H1 (cell line): ENCODE measurements around the gene APOBEC3H. TPM values are rescaled to one million over a fixed set of nuclear protein-coding genes. Genes with fewer than 3 reads are reported as not detected.
"Not testable (repeated sequence)": the region's sequence is repeated elsewhere in the genome, so short reads cannot be mapped to it uniquely, and the experiment has no call there.

Source experiments
- CTCF ChIA-PET: fragments of 300-600 bp; sonication (Branson Sonifier 250); formaldehyde crosslinking; loops from one replicate; lab custom pipeline; 2021; ENCODE audit not compliant: partially characterized antibody; lab: Charles Lee
- POLR2A ChIA-PET: fragments of 300-600 bp; sonication (Branson Sonifier 250); formaldehyde crosslinking; loops from one replicate; lab custom pipeline; 2021; ENCODE audit warnings: inconsistent platforms; ENCODE audit not compliant: partially characterized antibody; lab: Charles Lee
- DNase-seq, 2 experiments: peaks; one replicate each; pipeline versions ENCODE4 v3.0.0 to v3.0.0-alpha.2; 2010 to 2022; ENCODE audit warnings: low spot score in 2 of 2, low read depth in 1 of 2, mixed read lengths in 1 of 2
- FAIRE-seq: peaks from 2 replicates; lab custom pipeline; 2011; peaks lifted over from hg19 to GRCh38; lab: Jason Lieb, UNC
- H2AFZ ChIP-seq: 2 replicates; pipeline ENCODE4 v1.8.1; 2012; ENCODE audit warnings: low read length, inconsistent platforms
- H2AK5ac ChIP-seq: 2 replicates; pipeline ENCODE4 v1.6.1; 2013; ENCODE audit warnings: low read depth, low read length
- H2BK120ac ChIP-seq: replicated peaks from 2 replicates; pipeline ENCODE3; 2013; ENCODE audit warnings: low read depth, low read length, inconsistent platforms
- H2BK12ac ChIP-seq: 2 replicates; pipeline ENCODE4 v1.6.1; 2013; ENCODE audit warnings: low read depth, low read length
- H2BK15ac ChIP-seq: 2 replicates; pipeline ENCODE4 v1.6.1; 2013; ENCODE audit warnings: low read length
- H2BK20ac ChIP-seq: 2 replicates; pipeline ENCODE4 v1.6.1; 2013; ENCODE audit warnings: low read length
- H2BK5ac ChIP-seq: 2 replicates; pipeline ENCODE4 v1.6.1; 2013; ENCODE audit warnings: low read depth, low read length
- H3K14ac ChIP-seq: 2 replicates; pipeline ENCODE4 v1.6.1; 2013; ENCODE audit warnings: inconsistent platforms; ENCODE audit not compliant: insufficient read length
- H3K18ac ChIP-seq: 2 replicates; pipeline ENCODE4 v1.6.1; 2013; ENCODE audit warnings: low read length; ENCODE audit errors: extremely low read depth
- H3K23ac ChIP-seq: 2 replicates; pipeline ENCODE4 v1.6.1; 2013; ENCODE audit warnings: inconsistent platforms; ENCODE audit not compliant: insufficient read length
- H3K23me2 ChIP-seq: 2 replicates; pipeline ENCODE4 v1.6.1; 2013; ENCODE audit warnings: low read depth, low read length
- H3K27ac ChIP-seq: 2 replicates; pipeline ENCODE4 v1.6.1; 2011; ENCODE audit warnings: low read depth, low read length, inconsistent platforms
- H3K27me3 ChIP-seq, 4 experiments: replicated peaks in 1 of 4; 1 replicate in 1 of 4; 2 replicates in 3 of 4; pipeline versions ENCODE4 v1.6.1 to v1.8.1; 2011 to 2013; ENCODE audit warnings: low read length in 3 of 4, mild to moderate bottlenecking in 3 of 4, inconsistent platforms in 2 of 4, mixed read lengths in 2 of 4, moderate library complexity in 1 of 4; ENCODE audit not compliant: control insufficient read depth in 3 of 4, insufficient read depth in 3 of 4; ENCODE audit errors: extremely low read depth in 1 of 4
- H3K36me3 ChIP-seq, 4 experiments: 2 replicates each; pipeline versions ENCODE4 v1.6.1 to v1.8.1; 2011 to 2013; ENCODE audit warnings: mild to moderate bottlenecking in 4 of 4, low read length in 3 of 4, moderate library complexity in 2 of 4, control low read depth in 1 of 4, inconsistent platforms in 1 of 4; ENCODE audit not compliant: insufficient read depth in 4 of 4, control insufficient read depth in 2 of 4
- H3K4ac ChIP-seq: replicated peaks from 2 replicates; pipeline ENCODE3; 2013; ENCODE audit warnings: low read length, low read depth, mixed read lengths, inconsistent platforms; ENCODE audit not compliant: insufficient read length
- H3K4me1 ChIP-seq, 4 experiments: replicated peaks in 1 of 4; 1 replicate in 1 of 4; 2 replicates in 3 of 4; pipeline versions ENCODE4 v1.6.1 to v1.8.1; 2011 to 2013; ENCODE audit warnings: low read length in 3 of 4, inconsistent platforms in 2 of 4, mixed read lengths in 1 of 4; ENCODE audit not compliant: insufficient read depth in 4 of 4, control insufficient read depth in 3 of 4
- H3K4me2 ChIP-seq, 2 experiments: 2 replicates each; pipeline versions ENCODE4 v1.6.1 to v1.8.1; 2011 to 2013; ENCODE audit warnings: low read depth in 2 of 2, low read length in 2 of 2, control low read depth in 1 of 2, inconsistent platforms in 1 of 2, mild to moderate bottlenecking in 1 of 2; ENCODE audit not compliant: insufficient read depth in 1 of 2
- H3K4me3 ChIP-seq, 4 experiments: fragments of 200-600, 300-600 bp in 1 of 4; sonication (generic), shearing (Covaris generic), sonication (Bioruptor Twin) in 1 of 4; 2 replicates each; pipeline versions ENCODE4 v1.5.1 to v1.8.1; 2011 to 2016; ENCODE audit warnings: low read length in 4 of 4, low read depth in 3 of 4, control low read depth in 2 of 4, inconsistent platforms in 2 of 4, mild to moderate bottlenecking in 2 of 4, mixed read lengths in 1 of 4, moderate library complexity in 1 of 4; ENCODE audit not compliant: insufficient read depth in 2 of 4; ENCODE audit errors: extremely low read depth in 1 of 4
- H3K56ac ChIP-seq: replicated peaks from 2 replicates; pipeline ENCODE3; 2013; ENCODE audit warnings: low read depth, mild to moderate bottlenecking, mixed read lengths, low read length, inconsistent platforms; ENCODE audit not compliant: insufficient read length
- H3K79me1 ChIP-seq: 2 replicates; pipeline ENCODE4 v1.6.1; 2013; ENCODE audit warnings: low read depth, low read length, control low read depth
- H3K79me2 ChIP-seq, 2 experiments: 2 replicates each; pipeline versions ENCODE4 v1.6.1 to v1.8.1; 2012 to 2013; ENCODE audit warnings: low read length in 2 of 2, mild to moderate bottlenecking in 2 of 2, inconsistent platforms in 1 of 2; ENCODE audit not compliant: insufficient read depth in 2 of 2, control insufficient read depth in 1 of 2
- H3K9ac ChIP-seq, 4 experiments: replicated peaks in 1 of 4; 1 replicate in 1 of 4; 2 replicates in 3 of 4; pipeline versions ENCODE4 v1.6.1 to v1.8.1; 2011 to 2013; ENCODE audit warnings: low read depth in 3 of 4, low read length in 3 of 4, control low read depth in 2 of 4, mild to moderate bottlenecking in 2 of 4, moderate library complexity in 2 of 4, inconsistent platforms in 1 of 4; ENCODE audit errors: extremely low read depth in 1 of 4
- H3K9me3 ChIP-seq, 2 experiments: 2 replicates each; pipeline versions ENCODE4 v1.6.1 to v1.8.1; 2012 to 2013; ENCODE audit warnings: mild to moderate bottlenecking in 2 of 2, moderate library complexity in 2 of 2, control low read depth in 1 of 2, inconsistent platforms in 1 of 2, low read depth in 1 of 2, low read length in 1 of 2, mixed read lengths in 1 of 2; ENCODE audit not compliant: insufficient read depth in 2 of 2
- H4K20me1 ChIP-seq, 2 experiments: replicated peaks in 1 of 2; 2 replicates each; pipeline versions ENCODE3 to v1.8.1; 2011 to 2013; ENCODE audit warnings: inconsistent platforms in 2 of 2, low read length in 2 of 2, mild to moderate bottlenecking in 1 of 2; ENCODE audit not compliant: insufficient read depth in 2 of 2, control insufficient read depth in 1 of 2
- H4K5ac ChIP-seq: 2 replicates; pipeline ENCODE4 v1.6.1; 2013; ENCODE audit warnings: low read length, low read depth, mixed read lengths, inconsistent platforms; ENCODE audit not compliant: insufficient read length
- H4K8ac ChIP-seq: 2 replicates; pipeline ENCODE4 v1.8.0; 2013; ENCODE audit warnings: mild to moderate bottlenecking, moderate library complexity, low read length, inconsistent platforms; ENCODE audit not compliant: insufficient read depth; ENCODE audit errors: extremely low read depth
- H4K91ac ChIP-seq: replicated peaks from 2 replicates; pipeline ENCODE3; 2013; ENCODE audit warnings: low read length, mixed read lengths, inconsistent platforms; ENCODE audit not compliant: insufficient read length
- SP1 ChIP-seq: IDR thresholded peaks from 2 replicates; pipeline ENCODE4 v1.6.1; 2011; ENCODE audit warnings: low read depth, low read length
- WGBS, 2 experiments: shearing (Covaris generic) in 1 of 2; methylation state at CpG; one replicate each; pipeline versions ENCODE4 v1.1.6 to v1.1.7; 2013 to 2015; ENCODE audit warnings: low lambda C conversion rate in 2 of 2, mixed read lengths in 2 of 2, inconsistent platforms in 1 of 2, low coverage in 1 of 2, missing lambda C conversion rate in 1 of 2; ENCODE audit not compliant: insufficient replicate concordance in 2 of 2, insufficient coverage in 1 of 2, insufficient read length in 1 of 2; ENCODE audit errors: extremely low coverage in 1 of 2, missing lambda C conversion rate in 1 of 2; 5-methylcytosine and 5-hydroxymethylcytosine counted together
- polyA plus RNA-seq, 7 experiments: library from polyadenylated mRNA; depleted of rRNA in 3 of 7; stranded (reverse) in 5 of 7; unstranded in 2 of 7; fragments of >200 nt in 5 of 7; fragments of 200-250 nt in 2 of 7; gene quantifications; 1 replicate in 5 of 7; 2 replicates in 1 of 7; 4 replicates in 1 of 7; pipeline versions ENCODE4 v1.2.1 to v1.2.3, GENCODE V29; 2011 to 2013; ENCODE audit warnings: missing spikeins in 2 of 7, mixed read lengths in 2 of 7
- total RNA-seq: library from RNA; stranded (reverse); fragmentation: NEBNext Ultra II Directional; extraction: Animal tissue kit (Norgen Biotek cat#: 25700); gene quantifications from 2 replicates; pipeline ENCODE4 v1.2.1, GENCODE V29; 2021

APOBEC3H gene
- total and polyA plus RNA-seq, 2 of the 8 experiments (the other 6 are each of a cell fraction or from before 2014, with no cell fraction given): 0.47 to 0.56 TPM

DNA sequence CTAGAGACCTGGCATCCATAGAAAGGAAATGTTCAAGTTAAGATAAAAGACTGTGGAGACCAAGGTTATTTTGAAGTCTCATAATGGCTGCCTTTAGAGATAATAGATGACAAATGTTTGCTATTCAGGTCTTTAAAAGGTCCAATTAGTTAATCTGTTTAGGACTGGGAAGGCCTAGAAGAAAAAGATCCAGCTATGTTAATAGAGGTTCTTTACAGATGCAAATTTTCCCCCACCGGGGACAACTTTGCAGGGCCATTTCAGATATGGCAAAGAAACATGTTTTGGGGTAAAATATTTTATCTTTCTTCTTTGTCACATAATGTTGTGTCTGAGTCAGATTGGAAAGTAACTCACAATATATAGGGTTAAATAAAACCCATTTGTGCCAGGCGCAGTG is 23.1 kb upstream of the APOBEC3H start (continued):
- no peak for TF ChIP-seq SP1

DNA sequence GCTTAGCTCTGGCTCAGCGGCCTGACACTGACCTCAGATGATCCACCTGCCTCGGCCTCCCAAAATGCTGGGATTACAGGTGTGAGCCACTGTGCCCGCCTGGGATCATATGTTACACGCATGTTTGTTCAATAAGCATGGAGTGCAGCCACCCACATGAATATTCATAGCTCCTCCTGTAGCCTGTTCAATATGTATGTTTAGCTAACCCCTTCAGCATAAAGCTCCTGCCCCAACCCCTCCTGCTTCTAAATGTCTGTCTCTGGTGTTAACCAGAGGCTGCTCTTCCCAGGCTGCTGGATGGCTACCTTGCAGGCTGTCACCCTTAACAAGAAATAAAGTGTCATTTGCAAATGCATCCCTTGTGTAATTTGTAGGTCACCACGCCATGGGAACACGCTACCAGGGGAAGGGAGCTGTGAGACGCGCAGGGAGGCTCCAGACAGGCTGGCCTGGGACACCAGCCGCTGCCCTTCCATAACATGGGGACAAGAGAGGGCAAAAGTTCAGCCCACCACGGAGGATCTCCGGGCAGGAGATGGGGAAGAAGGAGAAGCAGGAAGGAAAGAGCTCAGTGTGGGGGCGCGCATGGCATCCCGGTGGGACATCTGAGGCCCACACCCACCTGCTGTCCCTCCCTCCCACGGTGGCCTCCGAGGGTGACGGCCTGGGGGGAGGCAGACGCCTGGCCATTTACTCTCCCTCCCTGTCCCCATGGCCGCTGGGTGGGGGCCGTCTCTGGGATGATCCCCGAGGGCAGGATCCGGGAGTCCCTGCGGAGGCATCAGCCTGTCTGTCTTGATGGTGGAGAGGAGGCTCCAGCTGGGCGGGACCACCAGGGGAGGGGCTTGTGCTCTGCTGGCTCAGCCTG is 20.7 kb upstream of the APOBEC3H start:
- H3K56ac ChIP-seq, H3K36me3 ChIP-seq, H3K14ac ChIP-seq, H3K23ac ChIP-seq, H3K9me3 ChIP-seq, H2BK20ac ChIP-seq, H3K27ac ChIP-seq, H2BK15ac ChIP-seq, H3K23me2 ChIP-seq, H2AFZ ChIP-seq, H3K79me2 ChIP-seq, H3K18ac ChIP-seq, H2BK5ac ChIP-seq, H3K4me3 ChIP-seq, DNase-seq, H3K4me1 ChIP-seq, H3K4ac ChIP-seq, H4K20me1 ChIP-seq, H3K79me1 ChIP-seq, H3K9ac ChIP-seq, H2BK120ac ChIP-seq, H4K8ac ChIP-seq, H3K27me3 ChIP-seq, H2AK5ac ChIP-seq, H4K5ac ChIP-seq, H4K91ac ChIP-seq, H2BK12ac ChIP-seq: not testable (repeated sequence)
- POLR2A ChIA-PET: interaction anchor here (1.2 kb wide), 1 partner anchor 73 kb away, joined by 3 read pairs; no protein-coding TSS in a partner anchor
- CTCF ChIA-PET: interaction anchor here (1.3 kb wide), 1 partner anchor 29 kb away, joined by 4 read pairs; no protein-coding TSS in a partner anchor
- WGBS, 2 experiments: 54% methylated on average over 19 of the region's 24 CpGs; no CpG with 5 or more reads in 1 of the 2 experiments
- peak overlapping the region; percentile 38 to 39; a peak in 2 of 4 replicates for H3K4me2 ChIP-seq
- FAIRE-seq: peak; percentile 42
